ENCODE results near the gene PEPD.

- TF ChIP-seq CTCF (IDR thresholded peaks at IDR 0.05; ENCODE audit: poor library complexity) (no peak), EZH2phosphoT487 (IDR thresholded peaks at IDR 0.05; ENCODE audit: low read depth, severe bottlenecking, unreplicated experiment) (no peak), EZH2 (IDR thresholded peaks at IDR 0.05; ENCODE audit: borderline replicate concordance) (no peak)
Measured at GRCh38 chr19:33503030-33503429, 18.6 kb downstream of the PEPD start.

All from hepatocyte (in vitro differentiated cells).